Stimulated activated CD8-positive, alpha-beta memory T cell treated with anti-CD3 and anti-CD28 coated beads, Interleukin-15, amount 100 ng/mL, for 4 hours (primary cell): ENCODE results near the gene WFIKKN1.
A peak's percentile ranks its signal among the peaks of the same experiment; 100 is the strongest.

Source experiments
- DNase-seq, 2 donors: peaks; one replicate each; pipeline ENCODE4 v3.0.0-alpha.2; 2020; ENCODE audit warnings: low read depth in 2 of 2

Gene WFIKKN1, protein sequence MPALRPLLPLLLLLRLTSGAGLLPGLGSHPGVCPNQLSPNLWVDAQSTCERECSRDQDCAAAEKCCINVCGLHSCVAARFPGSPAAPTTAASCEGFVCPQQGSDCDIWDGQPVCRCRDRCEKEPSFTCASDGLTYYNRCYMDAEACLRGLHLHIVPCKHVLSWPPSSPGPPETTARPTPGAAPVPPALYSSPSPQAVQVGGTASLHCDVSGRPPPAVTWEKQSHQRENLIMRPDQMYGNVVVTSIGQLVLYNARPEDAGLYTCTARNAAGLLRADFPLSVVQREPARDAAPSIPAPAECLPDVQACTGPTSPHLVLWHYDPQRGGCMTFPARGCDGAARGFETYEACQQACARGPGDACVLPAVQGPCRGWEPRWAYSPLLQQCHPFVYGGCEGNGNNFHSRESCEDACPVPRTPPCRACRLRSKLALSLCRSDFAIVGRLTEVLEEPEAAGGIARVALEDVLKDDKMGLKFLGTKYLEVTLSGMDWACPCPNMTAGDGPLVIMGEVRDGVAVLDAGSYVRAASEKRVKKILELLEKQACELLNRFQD

DNA sequence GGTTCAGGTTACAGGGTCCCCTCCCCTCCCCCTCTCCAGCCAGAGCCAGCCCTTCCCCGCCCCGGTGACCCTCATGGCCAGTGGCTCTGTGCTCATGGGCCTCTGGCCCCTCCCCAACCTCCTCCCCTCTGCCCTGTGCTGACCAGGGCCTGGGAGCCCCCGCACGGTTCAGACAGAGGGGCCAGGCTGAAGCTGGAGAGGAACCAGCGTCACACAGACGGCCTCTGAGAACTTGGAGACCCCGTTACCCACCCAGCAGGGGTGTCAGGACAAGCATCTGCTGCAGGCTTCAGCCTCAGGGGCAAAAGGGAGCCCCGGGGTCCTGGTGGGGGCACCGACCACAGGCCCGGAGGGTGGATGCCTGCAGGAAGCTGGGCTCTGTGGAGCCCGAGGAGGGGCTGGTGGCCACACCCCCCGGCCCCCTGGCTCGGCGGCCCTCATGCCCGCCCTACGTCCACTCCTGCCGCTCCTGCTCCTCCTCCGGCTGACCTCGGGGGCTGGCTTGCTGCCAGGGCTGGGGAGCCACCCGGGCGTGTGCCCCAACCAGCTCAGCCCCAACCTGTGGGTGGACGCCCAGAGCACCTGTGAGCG, at the start of gene WFIKKN1:
Gene WFIKKN1, plus strand, starts transcription at position 171 of the 591 bp plus-strand sequence. Its CDS starts 269 bp downstream, at position 440.
- no peak for DNase-seq

DNA sequence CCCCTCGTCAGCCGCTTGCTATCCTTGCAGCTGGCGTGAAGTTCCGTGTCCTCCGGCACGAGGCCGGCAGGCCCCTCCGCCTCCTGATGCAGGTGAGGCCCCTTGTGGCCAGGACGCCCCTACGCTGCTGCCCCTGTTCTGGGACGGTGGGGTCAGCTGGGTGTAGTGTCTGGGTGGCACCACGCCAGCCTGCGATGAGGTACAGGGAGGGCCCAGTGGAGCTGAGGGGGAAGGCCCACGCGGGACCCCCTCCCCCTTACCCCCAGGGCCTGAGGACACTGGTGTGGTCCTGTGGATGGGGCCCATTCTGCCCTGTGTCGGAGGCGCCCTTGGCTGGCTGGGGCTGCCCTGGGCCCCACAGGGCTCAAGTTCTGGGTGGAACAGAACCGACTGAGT, 48.6 kb upstream of the WFIKKN1 start:
- DNase-seq, result no peak

DNA sequence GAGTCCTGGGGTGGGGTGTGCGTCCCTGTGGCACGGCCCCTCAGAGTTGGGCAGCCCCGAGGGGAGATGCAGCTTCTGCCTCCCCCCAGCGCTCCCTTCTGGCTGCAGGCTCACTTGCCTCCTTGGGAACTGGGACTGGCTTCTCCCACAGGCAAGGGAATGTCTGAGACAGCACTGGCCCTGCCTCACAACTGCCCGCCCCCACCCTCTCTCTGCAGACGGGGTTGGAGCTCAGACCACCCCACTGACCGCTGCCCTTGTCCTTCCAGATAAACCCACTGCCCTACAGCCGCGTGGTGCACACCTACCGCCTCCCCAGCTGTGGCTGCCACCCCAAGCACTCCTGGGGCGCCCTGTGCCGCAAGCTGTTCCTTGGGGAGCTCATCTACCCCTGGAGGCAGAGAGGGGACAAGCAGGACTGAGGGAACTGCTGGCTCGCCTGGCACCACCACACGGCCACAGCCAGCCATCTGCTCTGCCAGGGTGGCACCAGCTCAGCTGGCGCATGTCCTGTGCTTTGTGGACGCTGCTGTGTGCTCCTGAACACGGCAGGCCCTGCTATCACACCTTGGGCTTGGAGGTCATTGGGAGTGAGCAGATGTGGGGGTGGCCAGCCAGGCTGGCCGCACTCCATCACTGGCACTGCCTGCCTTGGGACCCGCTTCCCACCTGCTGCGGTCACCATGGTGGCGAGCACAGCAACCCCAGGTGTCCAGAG, 48.0 kb upstream of the WFIKKN1 start:
- DNase-seq, result no peak

DNA sequence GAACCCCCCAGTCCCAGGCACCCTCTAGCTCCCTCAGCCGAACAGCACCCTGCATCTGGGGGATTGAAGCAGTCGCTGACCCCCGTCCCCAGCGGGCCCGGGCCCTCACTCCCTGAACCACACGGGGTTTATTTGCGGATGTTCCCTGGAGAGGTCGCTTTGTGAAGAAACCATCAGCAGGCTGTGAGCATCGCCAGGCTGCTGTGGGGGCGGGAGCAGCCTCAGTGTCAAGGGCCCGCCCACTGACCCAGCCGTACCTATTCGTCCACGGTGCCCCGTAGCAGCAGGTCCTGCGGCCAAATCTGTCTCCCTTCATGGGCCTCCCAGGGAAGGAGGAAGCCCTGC, 47.3 kb upstream of the WFIKKN1 start:
- DNase-seq, result no peak

DNA sequence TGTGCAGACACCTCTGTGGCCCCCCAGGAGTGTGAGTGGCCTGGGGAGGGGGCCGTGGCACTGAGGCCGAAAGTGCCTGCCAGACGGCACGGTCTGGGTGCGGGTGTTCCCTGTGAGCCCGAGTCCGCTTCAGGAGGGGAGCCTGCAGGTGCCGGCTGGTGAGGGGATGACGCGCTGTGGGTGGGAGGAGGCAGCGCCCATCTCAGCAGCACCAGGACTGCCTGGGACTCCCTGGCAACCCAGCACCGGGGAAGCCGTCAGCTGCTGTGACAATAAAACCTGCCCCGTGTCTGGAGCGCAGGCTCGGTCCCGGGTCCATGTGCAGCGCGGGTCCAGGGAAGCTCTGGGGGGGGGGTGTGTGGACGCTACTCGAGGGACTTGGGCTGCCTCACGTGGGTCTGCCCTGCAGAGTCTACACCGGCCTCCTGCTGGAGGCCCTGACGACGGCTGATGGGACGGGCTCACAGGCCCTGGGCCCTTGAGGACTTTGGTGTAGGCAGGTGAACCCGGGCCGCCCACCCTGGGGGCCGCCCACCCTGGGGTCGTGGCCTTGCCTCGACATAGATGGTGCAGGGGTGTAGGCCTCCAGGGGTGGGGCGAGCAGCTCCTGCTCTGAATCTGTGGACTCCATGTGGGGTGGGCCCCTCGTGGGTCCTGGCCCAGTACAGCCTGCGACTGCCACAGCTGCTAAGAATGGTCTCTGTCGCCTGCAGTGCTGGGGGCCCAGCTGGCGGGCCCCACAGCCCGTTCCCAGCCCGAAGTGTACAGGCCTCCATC, 46.8 kb upstream of the WFIKKN1 start:
- no peak for DNase-seq

DNA sequence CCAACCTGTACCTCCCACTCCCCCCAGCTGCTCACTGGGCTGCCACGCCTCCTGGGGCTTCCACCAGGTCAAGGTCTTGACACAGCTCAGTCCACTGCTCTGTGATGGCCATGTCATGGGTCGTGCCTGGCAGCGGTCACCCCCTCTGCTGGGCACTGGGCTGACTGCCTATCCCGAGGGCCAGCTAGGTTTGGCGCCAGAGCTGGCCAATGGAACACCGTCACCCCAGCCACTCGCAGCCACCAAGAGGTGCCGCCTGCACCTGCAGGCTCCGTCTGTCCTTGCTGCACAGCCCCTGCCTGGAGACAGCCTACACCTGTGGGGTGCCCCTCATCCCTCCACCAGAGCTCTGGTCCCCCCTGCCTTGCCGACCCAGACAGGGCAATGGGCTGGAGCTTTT, 45.4 kb upstream of the WFIKKN1 start:
- DNase-seq, result no peak

DNA sequence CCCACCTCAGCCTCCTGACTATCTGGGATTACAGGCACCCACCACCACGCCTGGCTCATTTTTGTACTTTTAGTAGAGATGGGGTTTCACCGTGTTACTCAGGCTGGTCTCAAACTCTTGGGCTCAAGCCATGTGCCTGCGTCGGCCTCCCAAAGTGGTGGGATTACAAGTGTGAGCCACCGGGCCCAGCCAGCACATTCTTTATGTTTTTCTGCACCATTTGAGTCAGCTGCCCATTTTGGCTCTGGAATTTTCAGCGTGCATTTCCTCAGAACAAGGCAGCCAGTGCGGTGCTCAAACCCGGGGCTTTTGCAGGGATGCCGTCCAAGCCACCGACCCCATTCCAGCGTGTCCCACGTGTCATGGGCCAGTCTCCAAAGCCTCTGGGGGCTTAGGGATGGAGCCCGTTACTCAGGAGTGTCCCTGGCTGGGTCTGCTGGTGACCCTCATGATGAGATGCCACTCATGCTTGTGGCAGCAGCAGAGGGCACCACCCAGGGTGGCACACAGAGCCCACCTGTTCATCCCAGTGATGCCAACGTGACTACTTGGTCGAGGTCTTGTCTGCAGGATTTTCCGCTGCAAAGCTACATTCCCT, 44.6 kb upstream of the WFIKKN1 start:
- no peak for DNase-seq

DNA sequence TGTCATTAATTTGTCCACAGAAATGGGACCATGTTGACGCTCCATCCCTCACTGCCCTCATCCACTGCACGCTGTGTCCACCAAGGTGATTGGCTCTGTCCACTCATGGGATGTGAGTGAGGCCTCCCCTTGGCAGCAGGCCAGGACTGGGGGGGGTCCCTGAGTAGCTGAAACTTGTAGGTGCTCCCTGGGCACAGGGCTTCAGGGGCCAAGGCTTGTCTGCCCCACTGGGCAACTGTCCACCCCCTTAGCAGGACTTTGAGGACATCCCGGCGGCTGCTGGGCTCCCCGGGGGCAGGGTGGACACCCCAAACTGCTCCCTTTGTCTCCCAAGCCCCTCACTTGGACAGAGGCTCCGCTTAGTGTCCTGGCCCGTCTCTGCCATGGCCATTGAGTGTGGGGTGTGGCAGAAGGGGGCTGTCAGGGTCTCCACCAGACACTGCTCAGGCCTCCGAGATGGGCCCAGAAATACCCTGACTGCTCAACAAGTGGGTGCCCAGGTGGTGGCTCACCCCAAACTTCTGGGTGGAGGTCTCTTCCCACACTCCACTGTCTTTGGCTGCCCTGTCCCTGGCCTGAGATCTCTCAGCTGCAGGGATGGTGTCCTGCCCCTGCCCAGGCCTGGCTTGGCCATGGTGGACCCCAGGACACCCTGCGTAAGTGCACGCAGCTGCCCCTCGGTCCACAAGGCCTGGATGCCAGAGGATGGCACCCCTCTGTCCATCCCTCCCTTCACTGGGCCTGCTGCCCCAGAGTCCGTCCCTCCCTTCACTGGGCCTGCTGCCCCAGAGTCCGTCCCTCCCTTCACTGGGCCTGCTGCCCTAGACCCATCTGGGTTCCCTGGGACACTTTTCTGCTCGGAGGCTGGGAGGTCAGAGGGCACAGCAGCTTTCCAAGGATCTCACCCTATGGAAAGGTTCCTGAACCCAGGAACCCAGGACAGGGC, 43.9 kb upstream of the WFIKKN1 start:
- no peak for DNase-seq

DNA sequence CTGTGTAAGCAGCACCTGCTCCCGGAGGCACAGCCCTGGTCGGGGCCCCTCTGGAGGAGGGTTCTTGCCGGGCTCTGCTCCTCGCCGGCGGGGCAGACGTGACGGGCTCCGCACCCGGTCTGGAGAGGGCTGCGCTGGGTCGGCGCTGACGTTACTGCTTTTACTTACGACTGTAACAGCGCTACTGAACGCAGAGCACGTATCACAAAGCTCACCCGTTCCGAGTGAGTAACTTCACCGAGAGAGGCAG, 42.2 kb upstream of the WFIKKN1 start:
- peak in 1 of 2 donors; percentile 48 for DNase-seq

DNA sequence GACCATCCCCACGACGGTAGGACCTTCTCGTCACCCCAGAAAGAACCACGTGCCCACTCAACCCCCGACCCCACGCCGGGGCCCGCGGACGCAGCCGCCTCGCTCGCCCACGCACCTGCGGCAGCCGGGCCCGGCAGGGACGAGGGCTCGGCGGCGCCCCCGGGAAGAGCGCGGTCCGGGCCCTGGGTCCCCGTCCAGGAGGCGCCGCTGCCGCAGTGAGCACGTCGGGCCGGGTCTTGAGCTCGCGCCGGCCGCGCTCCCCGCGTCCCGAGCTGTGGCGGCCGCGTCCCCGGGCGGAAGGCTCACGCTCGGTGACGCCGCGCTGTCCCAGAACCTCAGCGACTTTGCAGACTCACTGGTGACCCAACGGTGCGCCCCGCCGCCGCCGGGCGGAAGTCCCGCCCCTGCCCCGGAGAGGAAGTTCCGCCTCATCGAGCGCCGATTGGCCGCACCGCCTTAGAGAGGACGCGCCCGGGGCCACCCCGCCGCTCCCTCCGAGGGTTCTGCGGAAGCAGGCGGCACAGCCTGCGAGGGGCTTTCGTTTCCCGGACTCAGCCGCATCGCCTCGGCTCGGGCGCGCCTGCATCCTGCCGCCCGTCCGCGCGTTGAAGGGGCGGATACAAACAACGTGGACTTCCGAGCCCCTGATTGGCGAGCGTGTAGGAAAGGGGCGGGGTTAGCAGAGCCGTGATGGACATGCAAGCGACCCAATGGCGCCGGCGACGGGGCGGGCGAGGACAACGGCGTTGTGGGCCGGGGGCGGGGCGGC, 41.7 kb upstream of the WFIKKN1 start:
- DNase-seq, result peak; percentile 95

DNA sequence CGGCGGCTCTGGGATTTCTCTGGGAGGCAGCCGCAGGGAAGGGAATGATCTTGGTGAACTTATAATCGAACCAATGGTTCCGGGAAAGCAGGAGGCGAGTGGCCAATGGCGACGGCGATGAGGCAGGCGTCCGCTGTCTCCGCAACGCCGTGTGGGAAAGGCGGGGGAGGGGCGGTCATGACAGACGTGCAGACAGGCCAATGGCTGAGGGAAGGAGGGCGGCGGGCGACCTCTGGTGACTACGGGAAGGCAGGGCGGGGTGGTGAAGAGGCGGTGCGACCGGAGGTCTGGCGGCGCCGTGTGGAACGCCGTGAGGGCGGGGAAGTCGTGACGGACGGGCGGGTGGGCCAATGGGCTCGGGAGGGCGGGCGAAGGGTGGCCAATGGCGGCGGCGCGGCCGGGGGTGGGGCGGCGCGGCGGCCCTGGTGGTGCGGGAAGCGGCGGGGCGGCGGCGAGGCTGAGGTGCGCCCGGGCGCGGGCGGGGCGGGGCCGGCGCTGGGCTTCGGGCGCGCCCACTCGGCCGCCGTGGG, 41.1 kb upstream of the WFIKKN1 start, which contains the start of gene RAB40C:
Gene RAB40C, plus strand, starts transcription at position 409 of the 530 bp plus-strand sequence. CDS start 226 bp downstream, outside the sequence.
- DNase-seq, result peak; percentile 97 to 98

DNA sequence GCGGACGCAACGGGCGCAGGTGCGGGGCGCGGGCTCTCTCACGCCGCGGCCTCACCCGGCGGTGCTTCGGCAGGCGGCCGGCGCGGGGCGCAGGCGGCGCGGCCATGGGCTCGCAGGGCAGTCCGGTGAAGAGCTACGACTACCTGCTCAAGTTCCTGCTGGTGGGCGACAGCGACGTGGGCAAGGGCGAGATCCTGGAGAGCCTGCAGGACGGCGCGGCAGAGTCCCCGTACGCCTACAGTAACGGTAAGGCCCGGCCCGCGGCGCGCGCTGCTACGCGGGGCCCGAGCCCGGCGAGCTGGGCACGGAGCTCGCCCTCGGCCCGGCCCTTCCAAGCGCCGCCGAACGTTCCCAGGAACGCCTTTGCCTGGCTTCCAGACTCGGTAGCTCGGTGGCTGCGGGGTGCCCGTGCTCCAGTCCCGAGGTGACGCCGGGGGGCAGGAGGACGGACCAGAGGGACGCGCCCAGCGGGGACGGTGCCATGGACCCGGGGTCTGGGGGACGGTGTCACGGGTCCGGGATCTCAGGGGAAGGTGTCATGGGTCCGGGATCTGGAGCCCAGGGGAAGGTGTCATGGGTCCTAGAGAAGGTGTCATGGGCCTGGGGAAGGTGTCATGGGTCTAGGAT, 40.5 kb upstream of the WFIKKN1 start:
- no peak for DNase-seq

DNA sequence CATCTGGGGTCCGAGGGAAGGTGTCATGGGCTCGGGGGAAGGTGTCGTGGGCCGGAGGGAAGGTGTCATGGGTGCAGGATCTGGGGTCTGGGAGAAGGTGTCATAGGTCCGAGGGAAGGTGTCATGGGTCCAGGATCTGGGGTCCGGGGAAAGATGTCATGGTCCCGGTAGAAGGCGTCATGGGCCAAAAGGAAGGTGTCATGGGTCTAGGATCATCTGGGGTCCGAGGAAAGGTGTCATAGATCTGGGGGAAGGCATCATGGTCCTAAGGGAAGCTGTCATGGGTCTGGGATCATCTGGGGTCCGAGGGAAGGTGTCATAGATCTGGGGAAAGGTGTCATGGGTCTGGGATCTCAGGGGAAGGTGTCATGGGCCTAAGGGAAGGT, 40.0 kb upstream of the WFIKKN1 start:
- no peak for DNase-seq

DNA sequence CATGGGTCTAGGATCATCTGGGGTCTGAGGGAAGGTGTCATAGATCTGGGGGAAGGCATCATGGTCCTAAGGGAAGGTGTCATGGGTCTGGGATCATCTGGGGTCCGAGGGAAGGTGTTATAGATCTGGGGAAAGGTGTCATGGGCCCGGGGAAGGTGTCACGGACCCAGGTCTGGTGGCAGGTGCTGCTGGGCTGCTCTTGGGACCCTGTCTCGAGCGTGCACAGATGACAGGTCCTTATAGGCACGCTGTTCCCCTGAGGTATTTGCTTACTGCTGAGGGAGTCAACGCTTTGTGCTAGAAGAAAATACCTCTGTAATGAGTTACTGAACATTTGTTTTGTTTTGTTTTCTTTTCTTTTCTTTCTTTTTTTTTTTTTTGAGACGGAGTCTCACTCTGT, 39.6 kb upstream of the WFIKKN1 start:
- DNase-seq, result no peak

DNA sequence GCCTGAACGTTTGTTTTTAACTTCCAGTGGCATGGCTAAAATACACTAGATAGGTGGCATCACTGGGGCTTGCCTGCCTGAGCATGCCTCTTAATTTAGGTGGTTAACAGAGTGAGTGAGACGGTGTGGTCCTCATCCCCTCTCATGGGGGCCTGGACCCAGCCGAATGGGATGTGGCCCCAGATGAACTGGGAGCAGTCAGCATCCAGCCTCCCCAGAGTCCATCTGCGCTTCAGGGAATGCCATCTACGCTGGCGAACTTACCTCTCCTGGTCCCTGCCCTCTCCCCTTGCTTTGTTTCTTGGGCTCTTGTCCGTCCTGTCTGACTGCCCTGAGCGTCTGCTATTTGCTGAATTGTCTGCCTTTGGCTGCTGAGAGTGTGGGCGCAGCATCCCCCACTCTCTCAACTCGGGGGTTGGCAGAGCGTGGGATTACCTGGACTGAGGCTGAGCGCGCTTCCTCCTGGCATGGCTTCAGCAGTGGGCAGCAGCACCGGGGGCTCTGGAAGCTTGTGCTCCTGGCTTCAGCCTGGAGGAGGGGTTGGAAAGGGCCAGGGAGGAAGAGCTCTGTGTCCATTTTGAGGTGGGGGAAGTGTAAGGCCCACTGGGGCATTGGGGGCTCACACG, 38.8 kb upstream of the WFIKKN1 start:
- DNase-seq, result no peak

DNA sequence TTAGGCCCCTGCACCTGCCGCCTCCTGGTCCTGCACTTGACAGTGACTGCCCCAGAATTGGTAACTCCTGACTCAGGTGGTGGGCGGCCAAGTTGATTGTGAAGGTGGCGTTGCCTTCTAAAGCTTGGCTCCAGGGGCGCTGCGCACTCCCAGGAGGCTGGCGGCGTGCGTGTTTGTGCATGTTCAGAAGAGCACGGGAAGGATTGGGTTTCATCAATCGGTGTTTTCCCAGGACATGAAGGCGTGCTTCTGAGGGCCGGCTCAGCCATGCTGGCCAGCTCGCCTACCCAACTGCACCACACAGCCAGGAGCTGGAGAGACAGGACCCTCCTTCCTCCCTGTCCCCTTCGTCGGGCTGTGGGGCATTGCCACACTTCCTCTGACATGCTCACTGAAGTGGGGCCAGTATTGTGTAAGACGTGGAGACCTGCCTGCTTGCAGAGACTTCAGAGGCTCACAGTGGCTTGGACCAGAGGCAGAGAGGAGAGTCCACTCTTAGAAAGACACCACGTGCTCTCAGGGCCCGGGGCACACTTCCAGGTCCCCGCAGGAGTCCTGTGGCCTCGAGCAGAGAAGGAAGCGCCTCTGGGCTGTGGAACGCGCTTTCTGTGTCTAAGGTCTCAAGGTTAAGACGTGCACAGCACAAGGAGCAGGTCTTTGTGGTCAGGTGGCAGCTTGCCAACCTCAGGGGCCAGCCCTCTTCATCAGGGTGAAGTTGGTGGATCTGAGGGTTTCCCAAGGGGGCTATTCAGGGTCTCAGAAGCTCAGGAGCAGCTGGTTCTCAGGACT, 38.1 kb upstream of the WFIKKN1 start:
- DNase-seq, result no peak

DNA sequence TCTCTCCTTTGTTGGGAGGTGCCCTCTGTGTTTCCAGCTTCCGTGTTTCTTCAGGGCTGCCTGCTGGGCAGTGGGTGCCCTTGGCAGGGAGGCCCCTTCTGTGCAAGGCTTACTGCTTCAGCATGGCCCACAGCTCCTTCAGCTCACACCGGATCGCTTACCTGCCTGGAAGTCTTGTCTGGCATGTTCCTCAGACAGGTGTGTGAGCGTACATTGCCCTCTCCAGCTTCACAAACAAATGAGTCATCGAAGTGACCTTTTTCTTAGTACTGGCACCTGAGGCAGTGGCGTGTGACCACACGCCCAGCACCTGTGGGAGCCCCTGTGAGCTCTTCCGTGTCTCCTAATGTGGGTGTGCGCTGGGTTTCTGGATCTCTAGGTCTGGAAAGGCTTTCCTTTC, 37.4 kb upstream of the WFIKKN1 start:
- no peak for DNase-seq

DNA sequence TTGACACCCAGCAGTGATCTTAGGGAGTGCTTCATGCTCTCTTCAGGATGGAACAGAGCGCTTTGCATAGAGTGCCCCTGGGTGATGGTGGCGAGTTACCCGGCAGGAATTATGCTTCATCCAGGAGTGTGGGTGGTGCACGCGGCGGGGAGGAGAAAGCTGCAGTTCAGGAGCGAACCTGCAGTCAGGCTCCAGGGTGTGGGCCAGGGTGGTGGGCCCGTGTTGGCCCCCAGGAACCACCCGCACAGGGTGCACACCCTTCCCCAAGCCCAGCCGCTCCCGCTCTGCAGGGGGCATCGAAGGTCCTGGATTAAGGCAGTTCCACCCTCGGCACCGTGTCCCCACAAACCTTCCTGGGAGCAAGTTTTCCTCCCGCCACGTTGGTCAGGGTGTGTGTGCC, 37.0 kb upstream of the WFIKKN1 start:
- no peak for DNase-seq
